NCI-H1417 (cell line): ENCODE measurements around the gene MUTYH.
"Not testable (repeated sequence)": the region's sequence is repeated elsewhere in the genome, so short reads cannot be mapped to it uniquely, and the experiment has no call there.

ENCODE experiments used
- DNase-seq, 3 experiments: peaks; one replicate each; lab custom pipeline; 2025; lab: John Stamatoyannopoulos, UW

The MUTYH gene

DNA sequence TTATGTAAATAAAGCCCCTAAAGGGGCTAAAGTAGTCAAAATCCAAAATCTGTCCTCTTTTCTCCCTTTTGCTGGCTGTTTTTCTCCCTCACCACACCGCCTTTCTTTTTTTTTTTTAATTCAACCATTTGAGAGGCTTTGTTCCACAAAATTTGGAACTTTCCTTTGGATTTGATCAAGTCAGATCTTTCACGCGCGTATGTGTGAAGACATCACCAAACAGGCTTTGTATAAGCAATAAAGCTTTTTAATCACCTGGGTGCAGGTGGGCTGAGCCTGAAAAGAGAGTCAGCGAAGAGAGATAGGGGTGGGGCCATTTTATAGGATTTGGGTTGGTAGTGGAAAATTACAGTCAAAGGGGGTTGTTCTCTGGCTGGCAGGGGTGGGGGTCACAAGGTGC, 18.8 kb downstream of the MUTYH start:
- no peak for DNase-seq

GRCh38 chr1:45319761-45320160, 20.5 kb downstream of the MUTYH start:
- DNase-seq, result no peak

- DNase-seq, result no peak
These were observed 23.1 kb downstream of the MUTYH start for GRCh38 chr1:45317166-45317565.

GRCh38 chr1:45314266-45314665, 26.0 kb downstream of the MUTYH start:
- DNase-seq, result no peak

- DNase-seq, result no peak
These were observed 33.3 kb downstream of the MUTYH start for GRCh38 chr1:45306905-45307304.

- no peak for DNase-seq
These were observed 33.9 kb downstream of the MUTYH start for GRCh38 chr1:45306319-45306718.

DNA sequence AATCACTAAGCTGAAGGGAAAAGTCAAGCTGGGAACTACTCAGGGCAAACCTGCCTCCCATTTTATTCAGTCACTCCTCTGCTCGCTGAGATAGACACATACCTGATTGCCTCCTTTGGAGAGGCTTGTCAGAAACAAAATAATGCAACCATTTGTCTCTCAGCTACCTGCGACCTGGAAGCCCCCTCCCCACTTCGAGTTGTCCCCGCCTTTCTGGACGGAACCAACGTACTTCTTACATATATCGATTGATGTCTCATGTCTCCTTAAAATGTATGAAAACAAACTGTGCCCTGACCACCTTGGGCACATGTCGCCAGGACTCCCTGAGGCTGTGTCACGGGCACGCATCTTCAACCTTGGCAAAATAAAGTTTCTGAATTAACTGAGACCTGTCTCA, 35.0 kb downstream of the MUTYH start:
- no peak for DNase-seq

DNA sequence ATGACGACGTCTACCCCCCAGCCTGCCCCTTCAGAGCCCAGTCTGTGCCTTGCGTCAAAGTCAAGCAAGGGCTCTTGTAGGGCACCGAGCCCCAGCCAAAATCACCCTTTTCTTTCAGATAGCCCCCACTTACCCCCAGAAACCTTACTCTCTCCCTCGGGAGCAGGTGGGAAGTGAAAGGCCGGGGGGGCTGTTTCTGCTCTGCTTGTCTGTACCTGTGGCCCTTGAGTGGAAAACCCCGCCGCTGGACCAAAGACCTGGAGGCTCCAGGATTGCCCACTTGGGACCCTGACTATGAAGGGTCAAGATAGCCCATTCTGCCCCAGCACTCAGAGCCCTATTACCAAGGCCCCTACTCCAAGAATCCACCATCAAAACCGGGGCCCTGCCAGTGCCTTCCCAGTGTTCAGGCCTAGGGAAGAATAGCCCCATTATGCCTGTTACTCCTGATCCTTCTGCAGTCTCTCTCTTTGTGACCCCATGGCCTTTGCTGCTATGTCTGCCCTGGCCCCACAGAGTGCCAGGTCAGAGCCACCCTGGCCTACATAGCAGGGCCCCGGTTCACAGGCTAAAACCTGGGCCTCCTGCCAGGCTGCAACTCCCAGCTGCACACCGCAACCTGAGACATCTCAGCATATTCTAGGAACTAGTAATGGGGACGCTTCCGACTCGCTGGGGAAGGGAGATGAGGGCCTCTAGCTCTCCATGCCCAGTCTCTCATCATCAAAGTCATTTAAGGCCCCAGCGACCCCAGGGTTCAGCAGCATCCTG, 35.7 kb downstream of the MUTYH start:
- peak in 2 of 3 experiments; percentile 20 to 41 for DNase-seq

GRCh38 chr1:45303520-45304310, 36.5 kb downstream of the MUTYH start:
- peak; percentile 96 to 99 (median 97) for DNase-seq

DNA sequence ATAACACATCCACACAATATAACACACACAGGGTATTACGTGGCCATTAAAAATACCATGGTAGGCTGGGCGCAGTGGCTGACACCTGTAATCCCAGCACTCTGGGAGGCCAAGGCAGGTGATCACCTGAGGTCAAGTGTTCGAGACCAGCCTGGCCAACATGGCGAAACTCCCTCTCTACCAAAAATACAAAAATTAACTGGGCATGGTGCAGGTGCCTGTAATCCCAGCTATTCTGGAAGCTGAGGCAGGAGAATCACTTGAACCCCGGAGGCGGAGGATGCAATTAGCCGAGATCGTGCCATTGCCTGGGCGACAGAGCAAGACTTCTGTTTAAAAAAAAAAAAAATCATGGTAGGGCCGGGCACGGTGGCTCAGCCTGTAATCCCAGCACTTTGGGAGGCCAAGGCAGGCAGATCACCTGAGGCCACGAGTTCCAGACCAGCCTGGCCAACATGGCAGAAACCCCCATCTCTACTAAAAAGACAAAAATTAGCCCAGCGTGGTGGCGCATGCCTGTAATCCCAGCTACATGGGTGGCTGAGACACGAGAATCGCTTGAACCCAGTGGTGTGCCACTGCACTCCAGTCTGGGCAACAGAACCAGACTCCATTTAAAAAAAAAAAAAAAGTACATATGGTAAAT, 37.6 kb downstream of the MUTYH start:
- peak in 1 of 3 experiments; percentile 70 for DNase-seq

DNA sequence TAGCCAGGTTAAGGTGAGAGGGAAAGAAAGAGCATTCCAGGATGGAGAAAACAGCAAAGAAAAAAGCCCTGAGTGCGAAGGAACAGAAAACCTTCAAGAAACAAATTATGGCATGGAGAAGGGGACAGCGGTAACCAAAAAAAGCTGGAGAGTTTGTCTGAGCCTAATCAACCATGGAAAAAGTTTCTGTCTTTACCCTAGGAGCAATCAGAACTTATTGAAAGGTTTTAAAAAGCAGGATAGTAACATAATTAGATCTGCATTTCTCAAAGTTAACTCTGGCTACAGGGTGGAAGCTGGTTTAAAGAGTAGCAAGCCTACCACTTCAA, 39.6 kb downstream of the MUTYH start:
- DNase-seq, result no peak

GRCh38 chr1:45299981-45300668, 40.1 kb downstream of the MUTYH start:
- DNase-seq, result peak; percentile 53 to 85 (median 68)

GRCh38 chr1:45299296-45299695, 40.9 kb downstream of the MUTYH start:
- no peak for DNase-seq

DNA sequence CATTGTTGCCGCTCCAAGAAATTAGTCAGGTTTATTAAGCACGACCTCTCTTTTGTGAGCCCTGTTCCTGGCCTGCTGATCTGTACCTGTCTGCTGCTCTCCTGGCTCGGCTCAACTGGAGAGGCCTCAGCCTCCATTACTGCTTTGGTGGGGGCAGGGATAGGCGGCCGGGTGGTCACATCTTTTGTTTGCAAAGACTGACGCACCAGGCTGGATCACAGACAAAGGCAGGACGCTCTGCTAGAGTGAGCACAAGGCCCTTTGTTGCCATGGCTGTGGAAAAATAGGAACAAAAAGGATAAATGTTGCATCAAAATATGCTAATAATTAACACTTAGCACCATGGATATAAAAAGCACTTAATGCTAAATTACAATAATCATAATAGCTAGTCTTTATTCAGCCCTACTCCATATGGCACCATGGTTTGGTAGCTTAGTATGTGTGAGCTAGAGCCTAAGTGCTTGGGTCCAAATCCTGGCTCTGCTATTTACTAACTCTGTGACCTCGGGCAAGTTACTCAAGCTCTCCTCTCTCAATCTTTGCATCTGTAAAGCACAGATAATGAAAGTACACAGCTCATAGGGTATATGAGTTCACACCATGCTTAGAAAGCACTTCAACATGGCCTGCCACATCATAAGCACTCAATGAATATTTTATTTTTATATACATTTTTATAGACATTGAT, 42.4 kb downstream of the MUTYH start:
- peak in 1 of 3 experiments; percentile 41 for DNase-seq

DNA sequence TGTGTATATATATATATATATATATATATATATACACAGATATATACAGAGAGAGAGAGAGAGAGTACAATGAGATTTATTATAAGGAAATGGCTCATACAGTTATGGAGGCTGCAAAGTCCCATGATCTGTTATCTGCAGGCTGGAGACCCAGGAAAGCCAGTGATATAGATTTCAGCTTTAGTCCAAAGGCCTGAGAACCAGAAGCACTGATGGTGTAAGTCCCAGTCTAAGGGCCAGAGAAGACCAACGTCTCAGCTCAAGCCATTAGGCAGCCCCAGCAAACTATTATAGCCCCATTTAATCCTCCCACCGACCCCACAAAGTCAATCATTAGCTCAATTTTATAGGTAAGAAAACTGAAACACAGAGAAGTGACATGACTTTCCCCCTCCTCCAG, 48.5 kb downstream of the MUTYH start:
- no peak for DNase-seq

DNA sequence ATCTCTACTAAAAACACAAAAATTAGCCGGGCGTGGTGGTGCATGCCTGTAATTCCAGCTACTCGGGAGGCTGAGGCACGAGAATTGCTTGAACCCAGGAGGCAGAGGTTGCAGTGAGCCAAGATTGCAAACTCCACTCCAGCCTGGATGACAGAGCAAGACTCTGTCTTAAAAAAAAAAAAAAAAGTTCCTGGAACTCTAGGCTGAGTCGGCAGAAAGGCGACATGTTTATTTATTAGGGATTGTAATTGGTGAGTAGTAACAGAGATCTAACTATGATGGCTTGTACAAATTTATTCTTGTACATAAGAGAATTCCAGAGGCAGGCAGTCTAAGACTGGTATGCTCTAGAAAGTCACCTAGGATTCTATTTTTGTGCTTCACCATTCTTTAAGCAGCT, 49.2 kb downstream of the MUTYH start:
- not testable (repeated sequence) for DNase-seq

- not testable (repeated sequence) for DNase-seq
These were observed 53.7 kb downstream of the MUTYH start for GRCh38 chr1:45286521-45286920.

DNA sequence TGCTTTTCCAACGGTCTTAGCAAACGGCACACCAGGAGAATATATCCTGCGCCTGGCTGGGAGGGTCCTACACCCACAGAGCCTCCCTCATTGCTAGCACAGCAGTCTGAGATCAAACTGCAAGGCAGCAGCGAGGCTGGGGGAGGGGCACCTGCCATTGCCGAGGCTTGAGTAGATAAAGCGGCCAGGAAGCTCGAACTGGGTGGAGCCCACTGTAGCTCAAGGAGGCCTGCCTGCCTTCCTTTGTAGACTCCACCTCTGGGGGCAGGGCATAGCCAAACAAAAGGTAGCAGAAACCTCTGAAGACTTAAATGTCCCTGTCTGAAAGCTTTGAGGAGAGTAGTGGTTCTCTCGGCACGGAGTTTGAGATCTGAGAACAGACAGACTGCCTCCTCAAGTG, 55.4 kb downstream of the MUTYH start:
- not testable (repeated sequence) for DNase-seq

GRCh38 chr1:45282351-45282750, 57.9 kb downstream of the MUTYH start:
- no peak for DNase-seq
